SK-N-SH (cell line): ENCODE data around the gene CA10. TPM values are rescaled to one million over a fixed set of nuclear protein-coding genes. Genes with fewer than 3 reads are reported as not detected.

Experiments used
- CTCF ChIA-PET: fragments of 300-600, 350-600 bp; formaldehyde crosslinking; extraction: SDS; loops from one replicate; lab custom pipeline; 2021; lab: Yijun Ruan, JAX
- POLR2A ChIA-PET: fragments of 350-600 bp; sonication (Branson Sonifier 250); formaldehyde crosslinking; extraction: SDS; loops from one replicate; lab custom pipeline; 2020; ENCODE audit warnings: antibody characterized with exemption, inconsistent platforms; lab: Yijun Ruan, JAX
- DNase-seq: peaks from one replicate; pipeline ENCODE4 v3.0.0; 2012
- H2AFZ ChIP-seq: fragments of 200-600 bp; sonication (generic); 2 replicates; pipeline ENCODE4 v1.8.1; 2016; ENCODE audit warnings: antibody characterized with exemption, mild to moderate bottlenecking, low read depth
- H3F3A ChIP-seq: fragments of 200-600 bp; sonication (generic); replicated peaks from 2 replicates; pipeline ENCODE3; 2016; ENCODE audit warnings: antibody characterized with exemption, mild to moderate bottlenecking; ENCODE audit not compliant: insufficient read depth
- H3K27ac ChIP-seq, 2 experiments: fragments of 200-500 bp in 1 of 2; fragments of 200-600 bp in 1 of 2; sonication (Bioruptor generic) in 1 of 2; sonication (generic), shearing (Covaris generic) in 1 of 2; 2 replicates each; pipeline versions ENCODE4 v1.5.1 to v1.6.1; 2014 to 2016; ENCODE audit warnings: low read depth in 2 of 2, inconsistent platforms in 1 of 2, low read length in 1 of 2, mild to moderate bottlenecking in 1 of 2, mixed read lengths in 1 of 2
- H3K27me3 ChIP-seq: fragments of 200-600 bp; sonication (generic), shearing (Covaris generic); 2 replicates; pipeline ENCODE4 v1.6.1; 2016; ENCODE audit warnings: mixed run types; ENCODE audit not compliant: insufficient read depth
- H3K36me3 ChIP-seq, 2 experiments: fragments of 200-500 bp in 1 of 2; fragments of 200-600 bp in 1 of 2; sonication (Bioruptor generic) in 1 of 2; sonication (generic) in 1 of 2; replicated peaks in 1 of 2; 2 replicates each; pipeline versions ENCODE3 to v1.5.1; 2014 to 2016; ENCODE audit warnings: low read length in 1 of 2, mild to moderate bottlenecking in 1 of 2; ENCODE audit not compliant: insufficient read depth in 2 of 2, control insufficient read depth in 1 of 2
- H3K4me1 ChIP-seq, 2 experiments: fragments of 200-500 bp in 1 of 2; fragments of 200-600 bp in 1 of 2; sonication (Bioruptor generic) in 1 of 2; sonication (generic), shearing (Covaris generic) in 1 of 2; 2 replicates each; pipeline versions ENCODE4 v1.5.1 to v1.6.1; 2014 to 2016; ENCODE audit warnings: low read depth in 1 of 2, low read length in 1 of 2, mixed run types in 1 of 2; ENCODE audit not compliant: insufficient read depth in 2 of 2, control insufficient read depth in 1 of 2
- H3K4me2 ChIP-seq: fragments of 200-600 bp; sonication (generic), shearing (Covaris generic); 2 replicates; pipeline ENCODE4 v1.6.1; 2017; ENCODE audit warnings: mixed run types
- H3K4me3 ChIP-seq, 2 experiments: fragments of 200-500 bp in 1 of 2; fragments of 200-600 bp in 1 of 2; sonication (Bioruptor generic) in 1 of 2; sonication (generic), shearing (Covaris generic) in 1 of 2; 2 replicates each; pipeline versions ENCODE4 v1.5.1 to v1.8.1; 2014 to 2016; ENCODE audit warnings: low read depth in 2 of 2, inconsistent platforms in 1 of 2, low read length in 1 of 2, mild to moderate bottlenecking in 1 of 2, mixed read lengths in 1 of 2, moderate library complexity in 1 of 2
- H3K79me2 ChIP-seq: fragments of 200-600 bp; sonication (generic); 2 replicates; pipeline ENCODE4 v1.8.1; 2017; ENCODE audit warnings: mild to moderate bottlenecking; ENCODE audit not compliant: insufficient read depth
- H3K9ac ChIP-seq: fragments of 200-600 bp; sonication (generic); 2 replicates; pipeline ENCODE4 v1.6.1; 2017; ENCODE audit warnings: mixed run types
- H3K9me2 ChIP-seq: fragments of 200-600 bp; sonication (generic); 2 replicates; pipeline ENCODE4 v1.6.1; 2017; ENCODE audit warnings: mixed run types
- H3K9me3 ChIP-seq: fragments of 200-600 bp; sonication (generic); 2 replicates; pipeline ENCODE4 v1.6.1; 2017; ENCODE audit warnings: mixed run types, mild to moderate bottlenecking, moderate library complexity
- H4K20me1 ChIP-seq: fragments of 200-600 bp; sonication (generic); 2 replicates; pipeline ENCODE4 v1.6.1; 2017; ENCODE audit warnings: mild to moderate bottlenecking, mixed run types; ENCODE audit not compliant: insufficient read depth
- CHD2 ChIP-seq: fragments of 150-350 bp; IDR thresholded peaks from 2 replicates; pipeline ENCODE4 v1.6.1; 2018; ENCODE audit warnings: low read length; ENCODE audit not compliant: partially characterized antibody
- ELF1 ChIP-seq: IDR thresholded peaks from 2 replicates; pipeline ENCODE4 v1.4.0; 2012
- EP300 ChIP-seq, 2 experiments: IDR thresholded peaks; 2 replicates each; pipeline versions ENCODE4 v1.4.0 to v1.6.1; 2012; ENCODE audit warnings: borderline replicate concordance in 1 of 2, low read depth in 1 of 2, low read length in 1 of 2
- EZH2phosphoT487 ChIP-seq: fragments of 200-600 bp; sonication (generic); IDR thresholded peaks from 2 replicates; pipeline ENCODE4 v1.6.1; 2017; ENCODE audit warnings: low read depth, mixed run types, mild to moderate bottlenecking, antibody characterized with exemption, moderate library complexity, borderline replicate concordance
- FOXJ3 ChIP-seq: sonication (generic); formaldehyde crosslinking; IDR thresholded peaks from 2 replicates; pipeline ENCODE4 v1.5.1; 2020; ENCODE audit warnings: mild to moderate bottlenecking, missing genetic modification reagents
- JUND ChIP-seq: IDR thresholded peaks from 2 replicates; pipeline ENCODE4 v1.4.0; 2012
- MXI1 ChIP-seq: IDR thresholded peaks from 2 replicates; pipeline ENCODE4 v1.6.1; 2012; ENCODE audit warnings: mild to moderate bottlenecking, low read depth, low read length, improper control_type of control experiment
- NFIC ChIP-seq: IDR thresholded peaks from 2 replicates; pipeline ENCODE4 v1.4.0; 2012; ENCODE audit warnings: borderline replicate concordance
- NRF1 ChIP-seq: IDR thresholded peaks from 2 replicates; pipeline ENCODE4 v1.6.1; 2012; ENCODE audit warnings: low read depth, mild to moderate bottlenecking, low read length
- POLR2AphosphoS5 ChIP-seq: IDR thresholded peaks from 2 replicates; pipeline ENCODE4 v1.6.1; 2012; ENCODE audit warnings: low read depth, low read length
- RAD21 ChIP-seq: IDR thresholded peaks from 2 replicates; pipeline ENCODE4 v1.6.1; 2012; ENCODE audit warnings: mild to moderate bottlenecking, low read length
- RXRA ChIP-seq: IDR thresholded peaks from 2 replicates; pipeline ENCODE4 v1.4.0; 2012; ENCODE audit warnings: low read depth, mild to moderate bottlenecking, borderline replicate concordance
- SIN3A ChIP-seq: IDR thresholded peaks from 2 replicates; pipeline ENCODE4 v1.6.1; 2012; ENCODE audit warnings: low read depth, mild to moderate bottlenecking, low read length, moderate library complexity, borderline replicate concordance
- SMC3 ChIP-seq: IDR thresholded peaks from 2 replicates; pipeline ENCODE4 v1.6.1; 2012; ENCODE audit warnings: low read depth, low read length, improper control_type of control experiment
- TAF1 ChIP-seq: IDR thresholded peaks from 2 replicates; pipeline ENCODE4 v1.6.1; 2012; ENCODE audit warnings: low read depth, mild to moderate bottlenecking, low read length, moderate library complexity, borderline replicate concordance
- TCF12 ChIP-seq: IDR thresholded peaks from 2 replicates; pipeline ENCODE4 v1.4.0; 2012
- TEAD4 ChIP-seq: IDR thresholded peaks from 2 replicates; pipeline ENCODE4 v1.4.0; 2012; ENCODE audit warnings: mild to moderate bottlenecking, borderline replicate concordance; ENCODE audit not compliant: insufficient read depth
- WGBS: methylation state at CpG from one replicate; pipeline ENCODE4 v1.1.6; 2017; ENCODE audit warnings: low lambda C conversion rate; 5-methylcytosine and 5-hydroxymethylcytosine counted together
- polyA plus RNA-seq, 3 experiments: library from polyadenylated mRNA; depleted of rRNA; stranded (reverse); fragments of >200 nt; gene quantifications; 2 replicates each; pipeline ENCODE4 v1.2.3, GENCODE V29; 2012
- TF ChIP-seq, protein P1 (sequence below): fragments of 150-350 bp; IDR thresholded peaks from 2 replicates; pipeline ENCODE4 v1.6.1; 2016; ENCODE audit warnings: mild to moderate bottlenecking, low read depth, low read length
- TF ChIP-seq, protein P2 (sequence below): fragments of 150-350 bp; IDR thresholded peaks from 2 replicates; pipeline ENCODE4 v1.6.1; 2017; ENCODE audit warnings: antibody characterized with exemption, low read length, low read depth, borderline replicate concordance

The CA10 gene
- polyA plus RNA-seq, 1 of the 3 experiments (the other 2 are of a cell fraction), result not detected

DNA sequence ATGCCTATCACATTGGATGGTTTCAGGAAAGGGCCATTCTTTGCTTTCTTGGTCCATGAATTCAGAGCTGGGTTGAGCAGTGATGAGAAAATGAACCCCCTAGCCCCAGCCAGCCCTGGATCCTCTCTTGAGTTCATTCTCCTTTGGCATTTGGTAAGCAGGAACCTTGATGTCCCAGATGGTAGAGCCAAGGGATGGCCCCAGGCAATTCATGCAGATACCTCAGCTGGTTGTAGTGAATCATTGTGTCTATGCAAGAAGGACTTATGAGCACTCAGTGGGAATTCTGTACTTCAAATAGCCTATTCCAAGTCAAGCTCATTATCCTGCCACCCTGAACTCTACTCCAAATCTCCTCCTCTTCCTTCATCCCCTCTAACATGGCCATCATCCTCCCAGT, 485.4 kb downstream of the CA10 start:
- Histone ChIP-seq H3K36me3 (no peaks in the 10 kb centered on the region), H3K27ac (no peak overlapping the region), H4K20me1 (no peaks in the 10 kb centered on the region), H3K9me2 (no peaks in the 10 kb centered on the region), H3K79me2 (no peaks in the 10 kb centered on the region), H3K4me1 (no peaks in the 10 kb centered on the region), H3K9ac (no peak overlapping the region), H3K4me3 (no peak overlapping the region), H3K4me2 (no peak overlapping the region), H3K9me3 (no peaks in the 10 kb centered on the region)
- CTCF ChIA-PET, result interaction anchor here (1.1 to 1.5 kb wide), 3 partner anchors 12 to 19 kb away, joined by 3 to 5 read pairs (median 4); no protein-coding TSS in a partner anchor
- TF ChIP-seq EZH2phosphoT487, result no peak
- TF ChIP-seq TCF12, result no peak
- TF ChIP-seq ELF1, result no peak
- TF ChIP-seq POLR2AphosphoS5, result no peak
- TF ChIP-seq, protein P1, sequence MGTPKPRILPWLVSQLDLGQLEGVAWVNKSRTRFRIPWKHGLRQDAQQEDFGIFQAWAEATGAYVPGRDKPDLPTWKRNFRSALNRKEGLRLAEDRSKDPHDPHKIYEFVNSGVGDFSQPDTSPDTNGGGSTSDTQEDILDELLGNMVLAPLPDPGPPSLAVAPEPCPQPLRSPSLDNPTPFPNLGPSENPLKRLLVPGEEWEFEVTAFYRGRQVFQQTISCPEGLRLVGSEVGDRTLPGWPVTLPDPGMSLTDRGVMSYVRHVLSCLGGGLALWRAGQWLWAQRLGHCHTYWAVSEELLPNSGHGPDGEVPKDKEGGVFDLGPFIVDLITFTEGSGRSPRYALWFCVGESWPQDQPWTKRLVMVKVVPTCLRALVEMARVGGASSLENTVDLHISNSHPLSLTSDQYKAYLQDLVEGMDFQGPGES, result no peak
- no peak for TF ChIP-seq NFIC
- TF ChIP-seq, all 33 proteins: peak for 0
- Histone ChIP-seq H3K27me3 (no peaks in the 10 kb centered on the region), H3F3A (no peaks in the 10 kb centered on the region), H2AFZ (no peak overlapping the region)
- DNase-seq, result no peak
- POLR2A ChIA-PET, result no interaction called here

DNA sequence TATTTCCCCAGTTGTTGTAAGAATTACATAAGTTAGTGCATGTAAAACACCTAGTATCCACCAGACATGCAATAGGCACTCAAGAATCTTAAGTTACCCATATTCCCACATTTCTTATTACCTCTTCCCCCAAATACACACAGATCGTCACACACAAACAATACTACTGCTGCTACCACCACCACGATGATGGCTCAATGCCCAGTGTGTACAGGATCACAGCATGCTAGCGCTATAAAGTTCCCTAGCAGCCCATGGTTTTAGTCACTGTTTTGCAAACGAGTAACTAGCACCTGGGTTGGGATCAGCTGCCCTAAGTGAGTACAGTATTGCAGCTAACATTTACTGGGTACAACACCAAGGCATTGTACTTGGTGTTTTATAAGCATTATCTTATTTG, 486.4 kb downstream of the CA10 start:
- no peak overlapping the region for H3K4me3 ChIP-seq
- no peaks in the 10 kb centered on the region for H4K20me1 ChIP-seq
- H3K79me2 ChIP-seq, result no peaks in the 10 kb centered on the region
- no peaks in the 10 kb centered on the region for H3K4me1 ChIP-seq
- H3K36me3 ChIP-seq, result no peaks in the 10 kb centered on the region
- TF ChIP-seq JUND (no peak), SIN3A (no peak), EP300 (IDR thresholded peaks at IDR 0.05; ENCODE audit: borderline replicate concordance in 1 of 2, low read depth in 1 of 2, low read length in 1 of 2) (no peak), NFIC (no peak), RAD21 (no peak), TAF1 (no peak), NRF1 (no peak), RXRA (no peak), EZH2phosphoT487 (no peak), FOXJ3 (CRISPR knock-in tag) (no peak), TEAD4 (no peak), MXI1 (no peak), SMC3 (no peak), CHD2 (no peak), POLR2AphosphoS5 (no peak)
- TF ChIP-seq, protein P2, sequence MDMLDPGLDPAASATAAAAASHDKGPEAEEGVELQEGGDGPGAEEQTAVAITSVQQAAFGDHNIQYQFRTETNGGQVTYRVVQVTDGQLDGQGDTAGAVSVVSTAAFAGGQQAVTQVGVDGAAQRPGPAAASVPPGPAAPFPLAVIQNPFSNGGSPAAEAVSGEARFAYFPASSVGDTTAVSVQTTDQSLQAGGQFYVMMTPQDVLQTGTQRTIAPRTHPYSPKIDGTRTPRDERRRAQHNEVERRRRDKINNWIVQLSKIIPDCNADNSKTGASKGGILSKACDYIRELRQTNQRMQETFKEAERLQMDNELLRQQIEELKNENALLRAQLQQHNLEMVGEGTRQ, result no peak
- no peak overlapping the region for H2AFZ ChIP-seq
- WGBS, result 26% methylated on average over 4 of the region's 4 CpGs
- H3K4me2 ChIP-seq, result no peak overlapping the region
- H3K9me3 ChIP-seq, result no peaks in the 10 kb centered on the region
- DNase-seq, result no peak
- H3K9me2 ChIP-seq, result no peaks in the 10 kb centered on the region
- no peak overlapping the region for H3K27ac ChIP-seq
- POLR2A ChIA-PET, result no interaction called here
- CTCF ChIA-PET, result interaction anchor here (1.5 kb wide), 1 partner anchor 13 kb away, joined by 5 read pairs; no protein-coding TSS in a partner anchor
- no peaks in the 10 kb centered on the region for H3K27me3 ChIP-seq
- H3K9ac ChIP-seq, result no peak overlapping the region
- H3F3A ChIP-seq, result no peaks in the 10 kb centered on the region
